VCaP (cell line): ENCODE results near the gene BCL2.
"Not testable (repeated sequence)": the region's sequence is repeated elsewhere in the genome, so short reads cannot be mapped to it uniquely, and the experiment has no call there.

Experiments
- H3K27ac ChIP-seq: fragments of 450-650 bp; 2 replicates; pipeline ENCODE4 v1.5.1; 2017
- CTCF ChIP-seq: fragments of 450-650 bp; conservative IDR thresholded peaks from 2 replicates; pipeline ENCODE4 v1.5.1; 2017; ENCODE audit warnings: mild to moderate bottlenecking, moderate library complexity

The BCL2 gene

GRCh38 chr18:63240531-63241316 is 78.8 kb downstream of the BCL2 start:
- no peak for TF ChIP-seq CTCF
- no peak overlapping the region for H3K27ac ChIP-seq

GRCh38 chr18:63238693-63239075 is 80.9 kb downstream of the BCL2 start:
- no peak overlapping the region for H3K27ac ChIP-seq
- TF ChIP-seq CTCF, result no peak

- TF ChIP-seq CTCF, result no peak
- no peak overlapping the region for H3K27ac ChIP-seq
Measured at GRCh38 chr18:63237881-63238692, 81.5 kb downstream of the BCL2 start.

GRCh38 chr18:63236921-63237846 is 82.4 kb downstream of the BCL2 start:
- H3K27ac ChIP-seq, result no peak overlapping the region
- no peak for TF ChIP-seq CTCF

- no peak overlapping the region for H3K27ac ChIP-seq
- TF ChIP-seq CTCF, result no peak
Measured at GRCh38 chr18:63236406-63236805, 83.2 kb downstream of the BCL2 start.

- not testable (repeated sequence) for H3K27ac ChIP-seq
Measured at GRCh38 chr18:63235920-63236319, 83.6 kb downstream of the BCL2 start.

- no peak overlapping the region for H3K27ac ChIP-seq
- no peak for TF ChIP-seq CTCF
Measured at GRCh38 chr18:63234841-63235240, 84.7 kb downstream of the BCL2 start.
